GM19240 (cell line): Measurements from ENCODE around the gene PRDM16.

Experiments
- DNase-seq: peaks from one replicate; pipeline ENCODE4 v3.0.0; 2011; ENCODE audit warnings: low spot score; ENCODE audit not compliant: insufficient read length

Gene PRDM16

DNA sequence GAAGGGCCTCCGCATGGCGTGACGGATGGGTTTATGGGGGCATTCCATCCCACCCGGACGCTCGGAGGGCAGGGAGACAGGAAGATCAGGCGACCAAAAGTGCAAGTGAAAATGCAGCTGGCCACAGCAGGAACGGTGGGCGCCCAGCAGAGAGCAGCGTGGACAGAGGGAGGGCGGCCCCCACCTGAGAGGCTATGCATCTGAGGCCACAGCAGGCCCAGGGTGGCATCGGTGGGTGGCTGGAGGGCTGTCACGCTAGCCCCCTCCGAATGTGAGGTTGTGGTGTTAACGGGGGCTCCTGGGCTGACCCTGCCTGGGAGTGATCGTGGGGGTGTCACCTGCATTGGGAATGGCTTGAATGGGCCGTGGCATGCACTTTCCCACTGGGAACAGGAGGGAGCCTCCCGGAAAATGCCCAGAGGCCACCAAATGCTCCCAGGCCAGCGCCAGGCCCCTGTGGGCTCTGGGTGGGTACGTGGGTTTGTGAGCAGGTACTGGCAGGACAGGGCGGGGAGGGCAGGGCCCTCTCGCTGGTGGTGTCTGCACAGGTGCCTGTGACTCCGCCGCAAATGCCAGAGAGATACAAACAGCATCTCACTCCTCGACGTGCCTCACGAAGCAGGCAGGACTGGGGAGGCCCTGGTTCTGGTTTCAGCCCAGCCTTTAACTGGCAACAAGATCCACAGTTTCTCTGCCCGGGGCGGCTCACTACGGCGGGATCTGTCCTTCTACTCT is 172.8 kb downstream of the PRDM16 start:
- no peak for DNase-seq

DNA sequence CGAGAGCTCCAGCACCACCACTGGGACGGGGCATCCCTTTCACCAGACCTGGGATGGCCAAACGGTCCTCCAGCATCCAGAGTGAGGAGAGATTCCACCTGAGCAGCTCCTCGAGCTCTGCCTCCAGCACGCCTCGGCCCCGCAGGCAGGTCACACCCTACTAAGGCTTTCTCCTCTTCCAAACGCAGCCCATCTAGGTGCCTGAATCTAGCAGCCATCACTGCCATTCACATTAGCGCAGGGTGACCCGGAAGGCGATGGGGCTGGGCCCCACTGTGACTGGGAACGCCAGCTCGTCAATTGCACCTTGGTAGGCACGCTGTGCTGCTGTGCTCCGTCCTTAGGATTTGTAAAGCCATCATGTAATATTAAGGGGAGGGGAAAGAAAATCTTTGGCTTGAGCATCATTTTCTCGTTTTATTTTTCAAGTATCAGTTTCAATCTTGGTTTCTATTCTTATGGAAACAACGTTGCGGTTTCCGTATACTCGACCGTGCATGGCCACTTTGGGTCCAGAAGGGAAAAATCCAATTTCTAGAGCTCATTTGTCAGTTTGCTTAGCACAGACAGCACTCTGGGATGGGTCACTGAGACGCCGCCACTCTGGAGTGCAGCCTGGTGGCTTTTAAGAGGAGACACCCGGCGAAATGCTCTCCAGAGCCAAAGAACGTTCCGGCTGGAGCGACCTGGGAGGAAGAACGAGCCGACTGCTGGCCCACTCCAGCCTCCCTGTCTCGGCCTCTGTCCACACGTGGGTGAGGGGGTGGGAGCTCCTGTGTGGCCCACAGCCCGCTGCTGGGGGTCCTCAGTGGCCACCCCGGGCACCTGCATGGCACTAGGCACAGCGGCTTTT is 173.6 kb downstream of the PRDM16 start:
- DNase-seq = no peak

DNA sequence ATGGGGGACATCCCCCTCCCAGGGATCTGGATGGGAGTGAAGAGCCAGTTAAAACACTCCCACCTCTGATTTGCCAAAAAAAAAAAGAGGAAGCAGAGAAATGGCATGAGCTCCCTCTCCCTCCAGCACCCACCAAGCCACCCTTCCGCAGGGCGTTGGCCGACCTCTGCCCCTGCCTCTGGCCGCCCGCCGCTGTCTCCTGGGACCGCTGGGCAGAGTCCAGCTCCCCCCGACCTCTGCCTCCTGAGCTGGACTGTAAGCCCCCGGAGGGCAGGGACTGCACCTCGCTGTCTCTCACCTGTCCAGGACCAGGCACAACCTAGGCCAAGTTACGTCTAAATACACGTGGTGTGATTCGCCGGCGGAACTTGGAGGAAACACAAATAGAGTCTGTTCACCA is 174.3 kb downstream of the PRDM16 start:
- DNase-seq = no peak

DNA sequence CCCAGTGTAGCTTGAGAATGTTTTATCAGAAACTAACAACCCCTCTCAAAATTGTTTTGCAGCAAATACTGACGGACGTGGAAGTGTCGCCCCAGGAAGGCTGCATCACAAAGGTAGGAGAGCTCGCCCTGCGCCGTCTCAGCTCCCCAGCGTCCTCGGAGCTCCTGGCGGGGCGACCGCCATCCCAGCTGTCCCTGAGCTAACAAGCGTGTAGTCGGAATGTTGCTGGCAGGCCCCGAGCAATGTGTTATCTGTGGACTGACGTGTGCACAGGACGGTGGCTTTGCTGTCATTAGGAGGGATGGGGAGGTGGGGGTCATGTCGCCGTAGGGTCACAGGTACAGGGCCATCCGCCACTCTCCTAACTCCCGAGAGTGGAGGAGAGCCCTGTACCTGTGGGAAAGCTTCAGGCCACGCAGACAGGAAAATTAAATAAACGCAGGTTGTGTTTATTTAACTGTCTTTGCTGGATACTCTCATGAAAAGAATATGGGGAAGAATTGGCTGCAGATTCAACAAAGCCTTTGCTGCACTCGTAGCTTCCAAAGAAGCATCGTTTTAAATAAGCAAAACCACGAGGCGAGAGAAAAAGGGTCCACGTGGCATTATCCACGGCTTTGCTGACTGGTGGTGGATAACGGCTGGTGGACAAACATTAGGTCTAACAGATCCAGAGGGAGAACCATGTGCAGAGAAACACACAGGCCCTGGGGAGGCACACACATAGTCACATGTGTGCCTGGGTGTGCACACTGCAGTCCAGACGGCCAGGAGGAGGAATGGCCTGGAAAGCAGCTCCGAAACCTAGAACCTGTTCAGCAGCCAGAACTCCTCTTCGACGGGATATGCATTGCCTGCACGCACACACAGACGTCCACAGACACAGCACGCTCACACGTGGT is 175.3 kb downstream of the PRDM16 start:
- no peak for DNase-seq

DNA sequence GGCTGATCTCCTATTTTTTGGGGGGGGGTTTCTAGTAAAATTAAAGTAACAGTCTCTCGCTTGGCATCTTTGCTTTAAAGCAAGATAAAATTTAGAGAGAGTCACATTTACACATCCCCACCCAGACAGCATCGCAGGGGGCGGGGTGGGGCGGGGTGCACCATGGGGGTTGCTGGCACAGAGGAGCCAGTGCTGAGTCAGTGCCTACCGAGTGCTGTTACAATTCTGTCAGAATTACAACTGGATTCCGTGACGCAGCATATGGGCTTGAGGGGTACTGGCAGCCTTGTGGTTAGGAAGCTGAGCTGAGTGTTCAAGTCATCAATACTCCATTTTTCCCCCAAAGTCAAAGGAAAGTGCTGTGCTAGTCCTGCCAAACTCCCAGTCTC is 175.9 kb downstream of the PRDM16 start:
- DNase-seq = no peak

DNA sequence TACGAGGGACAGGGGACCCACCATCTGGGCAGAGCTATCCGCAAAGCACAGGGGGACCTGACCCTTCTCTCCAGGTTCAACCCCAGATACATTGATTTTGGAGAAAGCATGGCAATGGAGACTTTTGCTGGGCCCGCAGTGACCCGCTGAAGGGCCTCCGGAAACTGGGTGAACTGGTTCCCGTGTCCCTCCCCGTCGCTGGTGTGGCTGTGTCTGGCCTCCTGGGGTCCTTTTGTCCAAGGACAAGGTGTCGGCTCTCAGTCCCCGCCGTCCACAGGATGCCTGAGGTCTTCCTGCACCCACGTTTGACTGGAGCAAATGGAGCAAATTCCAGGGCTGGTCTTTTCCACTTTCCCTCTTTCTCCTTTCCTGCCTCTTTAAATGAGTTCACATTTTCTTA is 176.3 kb downstream of the PRDM16 start:
- no peak for DNase-seq

DNA sequence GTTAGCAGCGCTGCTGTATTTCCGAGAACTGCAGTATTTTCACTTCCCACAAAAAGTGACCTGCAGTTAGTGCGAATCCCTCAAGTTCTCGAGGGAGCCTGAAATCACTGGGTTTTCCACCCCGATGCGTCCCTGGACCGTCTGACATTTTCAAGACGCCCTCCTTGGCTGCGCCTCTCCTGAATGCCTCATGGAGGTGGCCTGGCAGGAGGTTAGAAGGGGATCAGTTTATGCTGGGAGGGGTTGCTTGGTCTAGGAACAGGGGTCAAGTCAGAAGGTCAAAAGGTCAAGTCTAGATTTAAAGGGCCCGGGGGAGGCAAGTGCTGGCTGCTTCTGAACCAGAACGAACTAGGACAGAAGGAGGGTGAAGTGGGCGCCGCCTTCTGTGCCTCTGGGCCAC is 176.8 kb downstream of the PRDM16 start:
- DNase-seq = no peak

DNA sequence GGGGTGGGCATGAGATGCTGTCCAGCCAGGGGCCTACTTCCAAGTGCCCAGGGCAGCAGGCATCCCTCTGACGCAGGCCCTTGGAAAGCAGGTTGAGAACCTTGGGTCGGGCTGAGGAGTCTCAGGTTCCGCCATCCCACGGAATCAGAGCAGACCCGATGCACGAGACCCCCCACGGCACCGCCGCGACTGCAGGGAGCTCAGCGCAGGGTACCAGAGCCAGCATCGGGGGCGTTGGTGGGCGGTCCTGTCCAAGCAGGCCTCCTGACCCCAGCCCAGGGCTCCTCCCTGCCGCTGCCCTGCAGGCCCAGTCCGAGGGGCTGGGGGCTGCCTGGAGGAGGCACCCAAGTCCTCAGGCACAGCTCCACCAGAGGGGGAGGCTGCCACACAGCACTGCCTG is 177.2 kb downstream of the PRDM16 start:
- no peak for DNase-seq

DNA sequence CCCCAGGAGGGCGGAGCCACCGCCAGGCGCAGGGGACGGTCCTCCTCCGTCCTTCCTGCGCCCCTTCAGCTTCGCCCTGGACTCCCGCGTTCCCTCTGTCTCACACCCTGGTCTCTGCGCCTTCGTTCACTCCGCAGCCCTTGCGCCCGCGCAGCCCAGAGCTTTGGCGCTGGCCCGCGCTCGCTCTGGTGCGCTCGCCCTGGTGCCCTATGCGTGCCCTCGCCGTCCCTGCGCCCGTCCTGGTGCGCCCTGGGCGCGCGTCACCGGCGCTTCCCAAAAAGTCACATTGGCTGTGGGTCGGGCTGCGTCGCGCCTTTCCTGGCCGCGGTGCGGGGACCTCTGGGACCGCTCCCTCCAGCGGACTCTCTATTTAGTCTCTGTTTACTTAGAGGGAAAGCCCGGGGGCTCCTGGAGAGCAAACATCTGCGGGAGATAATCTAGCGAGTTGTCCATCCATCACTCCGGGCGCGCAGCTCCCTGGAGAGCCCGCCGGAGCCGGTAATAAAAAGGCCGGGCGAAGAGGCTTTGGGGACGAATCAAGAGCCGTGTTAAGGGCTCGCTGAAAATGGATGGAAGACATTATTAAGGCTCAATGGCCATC is 178.6 kb downstream of the PRDM16 start:
- DNase-seq = no peak

DNA sequence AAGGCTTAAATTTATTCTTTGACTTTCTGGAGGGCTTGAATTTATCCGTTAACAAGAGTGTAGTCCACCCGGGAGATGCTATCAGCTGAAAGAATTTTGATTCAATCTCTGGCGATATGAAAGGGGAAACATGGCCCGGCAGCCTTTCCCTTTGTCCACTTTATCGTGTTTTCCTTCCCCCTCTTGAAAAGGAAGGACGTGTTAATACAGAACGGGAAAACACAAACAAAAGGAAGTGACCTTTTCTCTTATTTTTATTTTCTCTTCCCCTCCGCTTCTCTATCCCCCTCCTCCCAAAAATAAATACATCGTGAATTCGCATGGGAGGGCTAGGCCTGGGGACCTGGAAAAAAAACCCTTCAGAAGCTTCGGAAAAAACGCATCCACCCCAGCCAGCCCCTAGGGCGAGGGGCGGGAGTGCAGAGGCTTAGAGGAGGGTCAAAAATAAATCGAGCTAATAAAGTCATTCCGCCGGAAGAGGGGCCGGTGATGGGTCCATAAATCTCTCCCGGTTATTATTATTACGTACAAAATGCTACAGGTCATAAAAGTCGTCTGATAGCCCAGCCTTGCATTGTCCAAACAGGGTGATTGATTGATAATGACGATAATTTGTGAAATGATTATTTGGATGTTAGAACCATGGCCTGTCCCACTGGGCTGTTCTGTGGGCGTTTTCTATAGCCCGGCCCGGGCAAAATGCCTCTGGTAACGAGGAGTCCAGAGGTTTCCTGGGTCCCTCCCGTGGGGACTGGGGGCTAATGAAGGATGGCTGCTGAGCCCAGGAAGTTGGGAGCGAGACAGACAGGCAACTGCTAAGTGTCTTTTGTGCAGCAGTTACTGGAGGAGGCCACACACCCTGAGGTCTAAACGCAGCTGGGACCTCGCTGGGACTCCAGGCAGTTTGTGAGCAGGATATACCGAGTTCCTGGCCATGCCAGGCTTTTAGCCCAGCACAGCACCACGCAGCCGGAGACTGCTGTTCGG is 179.4 kb downstream of the PRDM16 start:
- no peak for DNase-seq

DNA sequence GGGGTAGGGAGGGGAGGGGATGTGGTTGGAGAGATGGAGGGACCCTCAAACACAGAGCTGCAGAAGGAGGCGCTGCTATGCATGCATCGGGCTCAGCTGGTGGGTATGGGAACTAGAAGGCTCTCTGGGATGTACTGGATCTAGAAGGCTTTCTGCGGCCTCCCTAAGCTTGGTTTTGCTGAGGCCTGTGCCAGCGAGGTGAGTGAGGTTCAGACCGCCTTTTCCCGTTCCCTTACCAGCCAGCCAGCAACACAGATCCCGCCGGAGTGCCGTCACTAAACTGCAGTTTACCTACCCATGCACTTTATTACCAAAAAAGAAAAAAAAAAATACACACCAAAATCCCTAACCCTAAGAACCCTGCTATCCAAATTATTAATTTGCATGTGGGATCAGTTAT is 180.2 kb downstream of the PRDM16 start:
- no peak for DNase-seq

DNA sequence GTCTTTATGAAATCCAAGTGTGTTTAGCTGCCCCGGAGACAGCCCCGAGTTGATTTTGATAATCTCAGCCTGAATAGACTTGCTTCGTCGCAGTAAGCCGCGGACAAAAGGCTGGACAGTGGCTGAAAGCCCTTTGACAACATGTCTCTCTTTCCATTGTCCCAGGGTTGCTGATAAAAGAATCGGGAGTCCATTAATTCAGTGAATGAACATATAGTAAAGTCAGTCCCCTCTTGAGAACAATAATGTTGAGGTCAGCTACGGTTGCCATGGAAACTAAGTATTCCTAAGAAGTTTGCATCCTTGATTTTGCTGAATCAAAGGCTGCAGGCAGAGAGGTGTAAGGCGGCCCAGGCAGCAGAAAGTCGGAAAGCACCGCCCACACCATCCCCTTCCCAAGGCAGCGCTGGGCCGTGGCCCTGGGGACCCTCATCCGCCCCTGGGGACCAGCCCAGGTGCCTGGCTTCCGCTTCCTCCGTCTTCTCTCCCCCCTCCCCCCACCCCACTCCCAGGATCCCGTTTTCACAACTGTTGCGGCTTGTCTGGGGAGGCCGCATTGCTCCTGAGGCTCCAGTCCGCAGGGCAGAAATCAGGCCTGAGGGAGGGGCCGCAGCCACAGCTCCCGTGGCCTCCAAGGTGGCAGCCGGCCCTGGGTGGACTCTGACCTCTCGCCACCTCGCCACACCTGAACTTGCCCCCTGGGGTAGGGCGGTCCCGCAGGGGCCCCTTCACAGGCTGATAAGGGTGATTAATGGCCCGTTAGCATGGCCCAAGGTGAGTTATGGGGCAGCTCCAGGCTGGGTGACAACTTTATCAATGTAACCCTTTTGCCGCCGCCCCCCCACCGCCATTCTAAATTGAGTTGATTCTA is 180.9 kb downstream of the PRDM16 start:
- no peak for DNase-seq

DNA sequence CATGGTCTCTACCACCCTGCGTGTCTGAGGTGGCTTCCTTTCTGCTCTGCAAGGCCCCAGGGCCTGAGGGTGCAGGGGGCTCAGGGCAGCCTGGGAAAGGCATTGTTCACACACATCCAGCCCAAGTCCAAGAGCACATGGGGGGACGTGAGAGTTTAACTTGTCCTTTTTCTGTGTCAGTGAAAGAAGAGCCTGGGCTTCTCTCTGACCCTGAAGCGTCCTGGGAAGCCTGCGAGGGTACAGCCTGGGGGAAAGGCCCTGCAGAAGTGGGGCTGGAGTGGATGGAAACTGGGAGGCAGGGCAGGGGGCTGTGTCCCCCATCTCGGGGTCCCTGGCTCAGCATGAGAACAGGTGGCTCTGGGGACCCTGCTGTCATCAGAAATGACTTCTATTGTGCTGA is 181.6 kb downstream of the PRDM16 start:
- DNase-seq = no peak

DNA sequence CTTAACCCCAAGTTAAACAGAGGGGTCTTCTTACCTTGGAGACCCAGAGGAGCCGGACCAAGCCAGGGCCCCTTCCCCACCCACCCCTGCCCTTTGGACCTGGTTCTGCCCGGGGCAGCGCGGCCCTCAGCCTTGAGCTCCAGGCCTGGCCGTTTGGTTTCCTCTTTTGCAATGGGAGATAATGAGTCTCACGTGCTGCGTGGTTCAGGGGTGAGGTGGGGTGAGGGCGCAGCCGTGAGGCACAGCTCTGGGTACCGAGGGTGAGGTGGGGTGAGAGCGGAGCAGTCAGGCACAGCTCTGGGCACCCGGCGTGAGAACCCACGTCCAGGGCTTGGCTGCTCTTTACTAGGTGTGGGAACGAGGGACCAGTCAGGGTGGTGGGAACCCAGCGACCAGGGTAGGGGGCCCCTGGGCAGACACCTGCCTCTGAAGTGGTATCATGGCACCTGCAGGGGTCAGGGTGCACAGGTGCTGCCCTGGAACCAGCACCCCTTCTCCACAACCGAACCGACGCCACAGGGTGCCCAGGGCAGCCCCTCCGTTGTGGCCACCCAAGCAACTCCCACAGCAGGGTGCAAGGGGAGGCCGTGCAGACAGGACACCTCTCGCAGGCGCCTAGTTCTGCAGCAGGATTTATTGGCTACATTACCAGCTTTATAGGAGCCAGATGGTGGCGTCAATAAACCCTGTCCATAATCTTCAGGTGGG is 182.2 kb downstream of the PRDM16 start:
- no peak for DNase-seq

DNA sequence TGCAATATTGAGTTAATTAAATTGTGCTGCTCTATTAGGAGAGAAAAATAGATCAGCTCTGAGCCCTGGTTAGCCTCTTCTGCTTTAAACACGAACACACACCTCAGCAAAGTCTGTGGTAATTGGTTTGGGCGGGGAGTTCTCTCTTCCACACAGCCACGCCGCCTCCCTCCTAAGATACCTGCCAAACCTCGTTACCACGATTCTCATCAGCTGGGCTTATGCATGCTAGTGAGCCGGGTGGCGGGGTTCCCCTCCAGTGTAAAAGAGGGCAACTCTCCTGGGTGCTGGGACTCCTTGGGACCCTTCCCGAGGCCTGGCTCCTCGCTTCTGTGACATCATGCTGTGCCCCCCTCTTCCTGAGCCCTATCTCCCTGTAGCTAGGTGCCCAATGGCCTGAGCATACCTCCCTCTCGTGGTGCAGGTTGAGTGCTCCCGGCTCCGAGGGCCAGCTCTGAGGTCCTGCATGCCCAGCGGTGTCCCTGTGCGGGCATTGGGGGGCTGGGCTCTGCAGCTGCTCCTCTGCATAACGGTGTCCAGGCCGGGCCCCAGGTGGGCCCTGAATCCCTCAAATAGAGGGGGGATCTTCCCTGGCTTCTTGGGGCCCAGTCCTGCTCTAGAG is 182.9 kb downstream of the PRDM16 start:
- DNase-seq = no peak

DNA sequence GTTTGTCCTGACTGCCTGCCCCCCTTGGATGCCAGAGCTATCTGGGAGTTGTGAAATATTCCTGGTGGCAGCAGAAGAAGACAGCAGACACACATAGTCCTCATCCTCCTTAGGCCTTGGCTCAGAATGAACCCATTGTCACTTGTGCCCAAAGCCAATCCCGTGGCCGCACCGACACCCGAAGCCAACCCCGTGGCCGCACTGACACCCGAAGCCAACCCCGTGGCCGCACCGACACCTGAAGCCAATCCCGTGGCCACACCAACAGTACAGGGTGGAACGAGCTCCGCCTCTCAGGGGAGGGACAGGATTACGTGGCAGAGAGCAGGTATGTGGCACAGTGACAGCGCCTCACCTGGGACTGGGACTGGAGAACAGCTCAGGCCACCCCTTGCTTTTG is 186.7 kb downstream of the PRDM16 start:
- DNase-seq = no peak

DNA sequence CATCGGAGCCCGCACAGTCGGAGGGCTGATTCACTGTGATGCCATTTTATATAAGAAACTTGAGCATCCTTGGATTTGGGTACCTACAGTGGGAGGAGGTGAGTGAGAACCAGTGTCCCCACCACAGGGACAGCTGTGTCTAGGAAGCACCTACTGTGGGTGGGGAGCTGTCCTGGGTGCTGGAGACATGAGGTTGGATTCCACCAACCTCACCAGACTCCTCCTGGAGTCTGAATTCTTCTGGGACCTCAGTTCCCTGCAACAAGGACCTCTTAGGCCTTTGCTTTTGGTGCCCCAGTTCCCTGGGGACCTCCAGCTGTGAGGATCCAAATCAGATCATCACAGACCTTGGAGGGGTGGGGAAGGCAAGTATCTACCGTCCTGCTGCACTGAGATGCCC is 188.8 kb downstream of the PRDM16 start:
- no peak for DNase-seq

DNA sequence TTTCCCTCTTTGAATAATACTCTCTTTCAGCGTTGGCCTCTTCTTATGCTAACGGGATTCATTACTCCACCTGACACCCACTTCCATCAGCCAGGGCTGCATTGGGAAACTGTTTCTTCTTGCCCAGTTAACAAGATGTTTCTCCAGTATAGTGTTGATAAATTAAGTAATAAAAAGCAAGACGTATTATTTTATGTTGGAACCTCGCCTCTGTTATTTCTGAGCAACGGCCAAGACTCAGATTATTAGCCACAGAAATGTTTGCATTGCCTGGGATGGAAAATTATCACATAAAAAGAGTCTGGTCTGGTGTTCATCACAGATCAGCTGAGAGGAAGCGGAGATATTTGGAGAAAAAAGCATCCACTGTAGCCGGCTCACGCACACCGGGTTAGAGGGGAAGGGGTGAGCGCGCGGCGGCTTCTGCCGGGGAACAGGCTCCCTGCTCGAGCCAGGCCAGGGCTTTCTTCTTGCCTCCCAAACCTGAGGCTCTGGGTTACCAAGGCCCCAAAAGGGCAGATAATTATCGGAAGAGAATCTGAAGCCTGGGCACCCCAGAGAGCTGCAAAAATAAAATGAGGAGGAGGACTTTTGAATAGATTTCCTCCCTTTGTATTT is 189.5 kb downstream of the PRDM16 start:
- DNase-seq = no peak
